ENCODE results near the gene SDCBP2. TPM values are rescaled to one million over a fixed set of nuclear protein-coding genes. Genes with fewer than 3 reads are reported as not detected.

SDCBP2 gene
- total RNA-seq, 1 donor from 2014 or later = 4.6 TPM

GRCh38 chr20:1320902-1321653 lies 7.9 kb downstream of the SDCBP2 start:
- DNase-seq (ENCODE audit: low read depth) = no peak
- H3K27me3 Mint-ChIP-seq (ENCODE audit: low read depth, unreplicated experiment) = peaks cover 15% of the 10 kb centered on the region

DNA sequence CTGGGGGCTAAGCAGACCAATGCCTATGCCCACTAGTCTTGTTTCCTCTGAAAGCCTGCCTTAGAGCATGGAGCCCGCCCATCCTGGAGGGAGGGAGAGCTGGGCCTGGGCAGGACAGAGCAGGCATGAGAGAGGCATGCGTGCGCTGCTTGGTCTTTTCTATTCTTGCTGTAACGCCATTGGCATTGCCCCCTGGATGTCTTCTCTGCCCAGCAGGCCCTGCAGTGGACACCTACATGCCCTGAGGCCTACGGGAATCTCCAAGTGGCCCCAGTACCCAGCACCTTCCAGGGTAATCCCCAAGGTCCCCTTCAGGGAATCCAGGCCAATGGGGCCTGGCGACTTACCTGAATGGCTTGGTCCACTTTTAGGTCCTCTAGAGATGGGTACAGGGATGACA lies 8.9 kb downstream of the SDCBP2 start:
- no peak for FAIRE-seq

More at GRCh38 chr20:1320902-1321653, 7.9 kb downstream of the SDCBP2 start:
- Histone ChIP-seq H3K27me3 (ENCODE audit: insufficient read depth, low read length) (no peaks in the 10 kb centered on the region), H3K9ac (ENCODE audit: low read length) (no peak overlapping the region), H2AFZ (ENCODE audit: low read depth, low read length) (no peak overlapping the region), H3K4me3 (ENCODE audit: insufficient read depth, low read depth, low read length) (no peak overlapping the region), H3K27ac (ENCODE audit: low read depth, low read length) (no peak overlapping the region), H3K36me3 (ENCODE audit: insufficient read depth, low read length) (no peaks in the 10 kb centered on the region), H3K4me2 (ENCODE audit: low read length) (no peak overlapping the region), H3K79me2 (ENCODE audit: insufficient read depth, low read length) (peaks cover 9% of the 10 kb centered on the region), H4K20me1 (ENCODE audit: insufficient read depth, low read length) (peaks cover 2% of the 10 kb centered on the region), H3K9me3 (ENCODE audit: insufficient read depth, low read depth, low read length) (no peaks in the 10 kb centered on the region), H3K4me1 (ENCODE audit: insufficient read depth, low read length) (peaks cover 34% of the 10 kb centered on the region)
- H3K4me1 Mint-ChIP-seq (ENCODE audit: low read depth, unreplicated experiment) = peaks cover 2% of the 10 kb centered on the region
- H3K9me3 Mint-ChIP-seq (ENCODE audit: unreplicated experiment) = no peaks in the 10 kb centered on the region
- peak overlapping the region; percentile 50 for H3K4me3 Mint-ChIP-seq (ENCODE audit: unreplicated experiment)
- no peak overlapping the region for H3K27ac Mint-ChIP-seq (ENCODE audit: unreplicated experiment)
- TF ChIP-seq EZH2 (IDR thresholded peaks at IDR 0.05; ENCODE audit: insufficient read depth, low read length) = no peak
- TF ChIP-seq, protein P1, sequence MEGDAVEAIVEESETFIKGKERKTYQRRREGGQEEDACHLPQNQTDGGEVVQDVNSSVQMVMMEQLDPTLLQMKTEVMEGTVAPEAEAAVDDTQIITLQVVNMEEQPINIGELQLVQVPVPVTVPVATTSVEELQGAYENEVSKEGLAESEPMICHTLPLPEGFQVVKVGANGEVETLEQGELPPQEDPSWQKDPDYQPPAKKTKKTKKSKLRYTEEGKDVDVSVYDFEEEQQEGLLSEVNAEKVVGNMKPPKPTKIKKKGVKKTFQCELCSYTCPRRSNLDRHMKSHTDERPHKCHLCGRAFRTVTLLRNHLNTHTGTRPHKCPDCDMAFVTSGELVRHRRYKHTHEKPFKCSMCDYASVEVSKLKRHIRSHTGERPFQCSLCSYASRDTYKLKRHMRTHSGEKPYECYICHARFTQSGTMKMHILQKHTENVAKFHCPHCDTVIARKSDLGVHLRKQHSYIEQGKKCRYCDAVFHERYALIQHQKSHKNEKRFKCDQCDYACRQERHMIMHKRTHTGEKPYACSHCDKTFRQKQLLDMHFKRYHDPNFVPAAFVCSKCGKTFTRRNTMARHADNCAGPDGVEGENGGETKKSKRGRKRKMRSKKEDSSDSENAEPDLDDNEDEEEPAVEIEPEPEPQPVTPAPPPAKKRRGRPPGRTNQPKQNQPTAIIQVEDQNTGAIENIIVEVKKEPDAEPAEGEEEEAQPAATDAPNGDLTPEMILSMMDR (IDR thresholded peaks at IDR 0.05; ENCODE audit: insufficient read depth, low read depth, low read length) = no peak
- FAIRE-seq = no peak
- H3K36me3 Mint-ChIP-seq (ENCODE audit: low read depth, unreplicated experiment) = no peaks in the 10 kb centered on the region

More for the DNA sequence above, 8.9 kb downstream of the SDCBP2 start:
- Mint-ChIP-seq H3K4me1 (ENCODE audit: low read depth, unreplicated experiment) (peaks cover 2% of the 10 kb centered on the region), H3K4me3 (ENCODE audit: unreplicated experiment) (no peak overlapping the region), H3K27me3 (ENCODE audit: low read depth, unreplicated experiment) (peaks cover 15% of the 10 kb centered on the region), H3K27ac (ENCODE audit: unreplicated experiment) (no peak overlapping the region), H3K36me3 (ENCODE audit: low read depth, unreplicated experiment) (no peaks in the 10 kb centered on the region), H3K9me3 (ENCODE audit: unreplicated experiment) (no peaks in the 10 kb centered on the region)
- H3K9ac ChIP-seq (ENCODE audit: low read length) = no peak overlapping the region
- H4K20me1 ChIP-seq (ENCODE audit: insufficient read depth, low read length) = no peaks in the 10 kb centered on the region
- no peaks in the 10 kb centered on the region for H3K27me3 ChIP-seq (ENCODE audit: insufficient read depth, low read length)
- H3K79me2 ChIP-seq (ENCODE audit: insufficient read depth, low read length) = no peaks in the 10 kb centered on the region
- H3K27ac ChIP-seq (ENCODE audit: low read depth, low read length) = no peak overlapping the region
- no peak overlapping the region for H2AFZ ChIP-seq (ENCODE audit: low read depth, low read length)
- no peak overlapping the region for H3K4me2 ChIP-seq (ENCODE audit: low read length)
- TF ChIP-seq EZH2 (IDR thresholded peaks at IDR 0.05; ENCODE audit: insufficient read depth, low read length) = no peak
- TF ChIP-seq, protein P1 (IDR thresholded peaks at IDR 0.05; ENCODE audit: insufficient read depth, low read depth, low read length) = no peak
- H3K4me1 ChIP-seq (ENCODE audit: insufficient read depth, low read length) = peaks cover 31% of the 10 kb centered on the region
- no peaks in the 10 kb centered on the region for H3K36me3 ChIP-seq (ENCODE audit: insufficient read depth, low read length)
- H3K9me3 ChIP-seq (ENCODE audit: insufficient read depth, low read depth, low read length) = no peaks in the 10 kb centered on the region
- no peak overlapping the region for H3K4me3 ChIP-seq (ENCODE audit: insufficient read depth, low read depth, low read length)
- no peak for DNase-seq (ENCODE audit: low read depth)

All from astrocyte (in vitro differentiated cells and primary cell).